Mucosa of rectum (tissue), 2 donors: ENCODE results near the gene TBC1D22A.

Source experiments
- H3K27ac ChIP-seq, 2 donors: one replicate each; pipeline ENCODE4 v1.7.0; 2013; ENCODE audit warnings: inconsistent platforms in 2 of 2, low read depth in 2 of 2, low read length in 2 of 2
- H3K27me3 ChIP-seq, 2 donors: one replicate each; pipeline ENCODE4 v1.7.0; 2013; ENCODE audit warnings: low read length in 2 of 2; ENCODE audit not compliant: control insufficient read depth in 2 of 2, insufficient read depth in 2 of 2
- H3K36me3 ChIP-seq, 2 donors: one replicate each; pipeline ENCODE4 v1.7.0; 2013; ENCODE audit warnings: low read length in 2 of 2; ENCODE audit not compliant: control insufficient read depth in 2 of 2, insufficient read depth in 2 of 2
- H3K4me1 ChIP-seq, 2 donors: one replicate each; pipeline ENCODE4 v1.7.0; 2013; ENCODE audit warnings: low read length in 2 of 2, mild to moderate bottlenecking in 1 of 2; ENCODE audit not compliant: control insufficient read depth in 2 of 2, insufficient read depth in 2 of 2
- H3K4me3 ChIP-seq, 2 donors: one replicate each; pipeline ENCODE4 v1.7.0; 2013; ENCODE audit warnings: low read length in 2 of 2
- H3K9ac ChIP-seq, 2 donors: one replicate each; pipeline ENCODE4 v1.7.0; 2013; ENCODE audit warnings: low read length in 2 of 2, low read depth in 1 of 2, mild to moderate bottlenecking in 1 of 2
- H3K9me3 ChIP-seq, 2 donors: one replicate each; pipeline ENCODE4 v1.7.0; 2013; ENCODE audit warnings: low read length in 2 of 2; ENCODE audit not compliant: control insufficient read depth in 2 of 2
- donor health status: healthy.
- donor health status: Normal muscosa, but diverticular disease.

TBC1D22A gene

DNA sequence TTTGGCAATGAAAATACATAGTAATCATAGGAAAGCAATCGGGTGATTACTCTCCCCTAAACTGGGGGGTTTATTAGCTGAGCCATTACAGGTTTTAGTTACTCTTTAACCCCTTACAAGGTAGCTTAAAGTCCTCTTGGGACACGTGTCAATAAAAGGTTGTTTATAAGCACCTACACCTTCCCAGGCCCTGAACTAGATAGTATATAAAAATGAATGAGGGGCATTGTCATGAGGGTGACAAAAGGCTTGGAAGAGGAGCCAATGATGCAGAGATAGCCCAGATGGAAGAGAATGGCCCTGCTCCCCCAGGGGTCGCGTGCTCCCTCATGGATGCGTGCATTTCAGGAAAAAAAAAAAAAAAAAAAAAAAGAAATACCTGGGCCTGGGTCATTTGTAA is 276.9 kb downstream of the TBC1D22A start:
- peaks cover 3 to 12% of the 10 kb centered on the region in 2 donors for H3K4me1 ChIP-seq
- H3K4me3 ChIP-seq, result no peak overlapping the region
- peaks cover 0 to 11% of the 10 kb centered on the region in 2 donors for H3K36me3 ChIP-seq
- no peaks in the 10 kb centered on the region for H3K27me3 ChIP-seq
- H3K9me3 ChIP-seq, result no peaks in the 10 kb centered on the region
- H3K27ac ChIP-seq, result no peak overlapping the region
- no peak overlapping the region for H3K9ac ChIP-seq

DNA sequence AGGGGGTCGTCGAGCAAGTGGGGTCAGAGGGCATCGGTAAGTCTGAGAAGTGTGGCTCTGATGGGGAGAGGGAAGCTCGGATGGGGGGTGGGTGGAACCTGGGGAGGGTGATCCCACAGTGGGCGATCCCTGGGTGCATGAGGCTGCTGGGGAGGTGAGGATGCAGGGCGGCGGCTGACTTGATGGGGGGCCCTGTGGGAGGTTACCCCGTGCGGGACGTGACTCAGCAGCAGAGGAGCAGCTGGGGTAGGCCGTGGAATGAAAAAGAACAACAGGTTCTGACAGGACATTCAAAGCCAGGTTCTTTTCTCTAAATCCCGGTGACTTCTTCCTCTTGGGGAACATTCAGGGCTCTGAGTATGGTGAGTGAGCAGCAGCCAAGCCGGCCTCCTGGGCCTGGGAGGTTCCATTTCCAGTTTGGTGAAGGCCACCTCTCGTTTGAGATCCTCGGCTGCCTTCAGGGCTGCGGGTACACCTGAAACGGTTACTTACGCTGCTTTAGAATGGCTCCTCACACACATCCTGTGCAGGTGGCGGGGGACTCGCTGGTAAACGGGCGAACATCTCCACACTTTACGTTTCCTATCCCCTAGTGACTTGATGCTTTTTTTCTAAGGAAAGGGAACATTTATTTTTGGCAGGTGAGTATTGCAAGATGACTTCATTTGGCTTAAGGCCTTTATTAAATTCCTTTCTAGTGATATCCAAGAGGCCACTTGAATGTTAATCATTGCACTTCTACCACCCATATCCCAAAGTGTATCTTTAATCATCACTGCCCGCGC is 278.2 kb downstream of the TBC1D22A start:
- peaks cover 0 to 6% of the 10 kb centered on the region in 2 donors for H3K36me3 ChIP-seq
- no peak overlapping the region for H3K4me3 ChIP-seq
- H3K27ac ChIP-seq, result no peak overlapping the region
- H3K9ac ChIP-seq, result no peak overlapping the region
- H3K27me3 ChIP-seq, result no peaks in the 10 kb centered on the region
- peaks cover 3 to 17% of the 10 kb centered on the region in 2 donors for H3K4me1 ChIP-seq
- no peaks in the 10 kb centered on the region for H3K9me3 ChIP-seq

DNA sequence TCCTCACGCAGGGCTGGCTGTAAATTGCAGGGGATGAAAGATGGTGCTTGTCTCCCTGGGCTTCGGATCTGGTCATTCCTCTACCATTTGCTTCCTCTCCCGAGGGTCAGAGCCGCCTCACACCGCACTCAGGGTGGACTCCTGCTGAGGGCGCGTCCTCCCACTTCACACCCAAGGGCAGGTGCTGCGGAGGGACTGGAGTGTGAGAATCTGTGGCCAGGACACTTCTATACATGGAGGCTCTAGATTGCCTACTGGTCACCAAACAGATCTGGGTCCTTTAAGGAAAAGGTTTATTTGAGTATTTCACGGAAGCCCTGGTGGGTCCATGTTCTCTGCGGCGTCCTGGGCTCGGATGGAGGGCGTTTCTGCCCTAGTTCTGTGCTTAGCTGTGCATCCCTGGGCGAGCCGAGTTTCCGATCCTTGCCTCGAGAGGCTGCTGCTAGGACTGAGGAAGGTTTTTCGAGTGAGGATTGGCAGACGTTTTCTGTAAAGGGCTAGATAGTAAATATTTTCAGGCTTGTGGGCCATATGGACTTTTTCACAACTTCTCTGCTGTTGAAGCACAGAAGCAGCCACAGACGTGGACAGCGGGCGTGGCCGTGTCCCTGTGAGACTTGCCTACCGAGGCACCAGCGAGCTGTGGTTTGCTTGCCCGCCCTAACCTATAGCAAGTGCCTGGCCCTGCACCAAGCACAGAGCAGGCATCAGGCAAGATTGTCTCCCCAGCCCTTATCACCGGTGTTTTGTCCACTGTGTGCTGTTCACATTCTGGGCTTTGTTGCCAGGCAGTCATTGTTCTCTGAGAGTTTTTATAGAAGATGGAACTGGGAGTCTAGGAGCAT is 279.0 kb downstream of the TBC1D22A start:
- H3K36me3 ChIP-seq, result peaks cover 0 to 6% of the 10 kb centered on the region in 2 donors
- no peak overlapping the region for H3K4me3 ChIP-seq
- H3K27ac ChIP-seq, result no peak overlapping the region
- H3K27me3 ChIP-seq, result no peaks in the 10 kb centered on the region
- H3K4me1 ChIP-seq, result peaks cover 3 to 17% of the 10 kb centered on the region in 2 donors
- H3K9ac ChIP-seq, result no peak overlapping the region
- H3K9me3 ChIP-seq, result no peaks in the 10 kb centered on the region

DNA sequence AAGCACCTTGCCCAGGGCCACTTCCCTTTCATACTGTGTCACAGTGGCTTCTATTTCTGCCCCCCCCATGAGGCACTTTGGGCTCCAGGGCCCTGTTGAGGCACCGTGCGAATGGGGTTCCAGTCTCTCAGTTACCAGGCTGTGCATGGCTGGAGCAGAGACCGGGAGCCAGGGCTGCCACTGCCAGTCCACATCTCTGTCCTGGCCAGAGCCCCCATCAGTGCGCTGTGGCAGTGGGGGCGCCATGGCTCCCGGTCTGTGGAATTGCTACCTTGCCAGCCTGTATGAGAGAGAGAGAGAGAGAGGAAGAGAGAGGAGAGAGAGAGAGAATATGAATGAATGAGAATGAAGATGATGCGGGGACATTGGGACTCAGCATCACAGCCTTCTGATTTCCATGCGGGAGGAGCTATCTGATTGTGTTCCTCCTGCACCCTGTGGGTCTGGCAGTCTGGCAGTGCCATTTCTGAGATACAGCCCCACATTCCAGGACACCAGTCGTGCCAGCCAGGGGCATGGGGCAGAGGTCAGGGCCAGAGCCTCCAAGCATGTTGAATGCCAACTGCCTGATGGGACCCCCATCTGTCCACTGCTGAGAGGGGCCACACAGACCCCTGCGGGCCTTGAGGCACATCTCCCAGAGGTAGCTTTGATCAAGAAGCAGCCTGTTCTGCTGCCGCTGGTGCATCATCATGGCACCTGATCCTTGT is 279.8 kb downstream of the TBC1D22A start:
- H3K9me3 ChIP-seq, result no peaks in the 10 kb centered on the region
- H3K9ac ChIP-seq, result no peak overlapping the region
- H3K4me3 ChIP-seq, result no peak overlapping the region
- no peak overlapping the region for H3K27ac ChIP-seq
- H3K4me1 ChIP-seq, result peaks cover 3 to 17% of the 10 kb centered on the region in 2 donors
- no peaks in the 10 kb centered on the region for H3K27me3 ChIP-seq
- no peaks in the 10 kb centered on the region for H3K36me3 ChIP-seq

DNA sequence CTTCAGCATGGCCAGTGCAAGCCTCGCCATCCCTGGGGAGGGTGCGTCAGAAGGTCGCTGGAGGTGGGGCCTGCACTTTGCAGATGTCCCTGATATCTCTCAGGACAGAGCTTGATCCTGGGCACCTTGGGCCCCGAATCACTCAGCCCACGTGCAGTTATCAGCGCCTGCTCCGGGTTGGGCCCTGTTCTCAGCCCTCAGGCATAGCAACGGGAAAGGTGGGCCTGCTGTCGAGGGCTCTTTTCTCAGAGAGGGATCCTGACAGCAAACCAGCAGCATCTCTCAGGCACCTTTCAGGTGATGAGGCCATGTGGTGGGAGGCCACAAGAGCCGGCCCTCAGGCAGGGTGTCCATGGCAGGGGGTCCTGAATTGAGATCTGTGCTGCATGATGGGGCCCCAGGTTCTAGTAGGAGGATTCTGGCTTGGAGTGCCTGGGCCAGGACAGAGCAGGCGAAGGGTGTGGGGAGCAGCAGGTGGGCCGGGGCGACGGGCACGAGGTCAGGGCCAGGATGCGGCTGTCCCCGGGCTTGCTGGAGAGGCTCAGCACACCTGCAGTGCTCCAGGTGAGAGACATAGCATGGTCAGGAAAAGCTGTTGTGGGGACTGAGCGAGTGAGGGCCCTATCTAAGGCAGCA is 280.5 kb downstream of the TBC1D22A start:
- H3K4me1 ChIP-seq, result peaks cover 3 to 17% of the 10 kb centered on the region in 2 donors
- no peaks in the 10 kb centered on the region for H3K36me3 ChIP-seq
- H3K27ac ChIP-seq, result no peak overlapping the region
- no peaks in the 10 kb centered on the region for H3K27me3 ChIP-seq
- no peaks in the 10 kb centered on the region for H3K9me3 ChIP-seq
- H3K4me3 ChIP-seq, result no peak overlapping the region
- H3K9ac ChIP-seq, result no peak overlapping the region

DNA sequence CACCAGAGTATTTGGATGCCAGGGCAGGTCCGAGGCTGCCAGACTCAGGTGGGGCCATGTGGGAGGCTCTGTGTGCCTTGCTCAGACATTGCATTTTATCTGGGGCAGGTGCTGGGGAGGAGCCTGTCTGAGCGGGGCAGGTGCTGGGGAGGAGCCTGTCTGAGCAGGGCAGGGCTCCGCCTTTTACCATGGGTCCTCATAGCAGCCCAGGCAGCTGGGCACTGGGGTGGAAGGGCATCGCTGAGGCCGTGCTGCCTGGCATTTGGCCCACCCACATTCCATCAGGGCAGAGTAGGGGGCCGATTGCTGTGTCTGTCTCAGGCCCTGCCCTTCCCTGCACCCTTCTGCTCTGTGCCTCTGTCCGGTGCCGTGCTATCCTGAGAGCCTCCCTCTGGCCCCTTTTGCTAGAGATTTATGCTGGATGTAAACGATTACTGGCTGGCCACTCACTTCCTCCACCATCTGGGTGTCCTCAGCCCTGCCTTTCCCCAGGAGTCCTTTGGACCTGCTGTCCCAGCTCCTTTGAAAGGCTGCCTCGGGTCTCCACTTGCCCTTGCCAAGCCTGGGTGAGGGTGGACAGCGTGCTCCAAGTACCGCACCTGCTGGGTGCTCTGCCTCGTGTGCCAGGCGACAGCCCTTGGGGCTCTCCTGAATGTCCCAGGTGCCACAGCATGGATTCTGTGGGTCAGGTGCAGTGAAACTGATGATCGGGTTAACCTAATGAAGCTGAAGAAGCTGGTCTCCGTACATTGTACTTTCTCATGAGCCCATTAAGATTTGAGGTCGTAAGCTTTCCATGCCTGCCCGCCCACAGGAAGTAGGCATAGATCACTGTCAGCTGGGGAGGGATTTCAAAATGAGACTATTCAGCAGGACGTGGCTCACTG is 281.6 kb downstream of the TBC1D22A start:
- Histone ChIP-seq H3K27ac (peak overlapping the region; percentile 12 to 60), H3K4me3 (no peak overlapping the region)

DNA sequence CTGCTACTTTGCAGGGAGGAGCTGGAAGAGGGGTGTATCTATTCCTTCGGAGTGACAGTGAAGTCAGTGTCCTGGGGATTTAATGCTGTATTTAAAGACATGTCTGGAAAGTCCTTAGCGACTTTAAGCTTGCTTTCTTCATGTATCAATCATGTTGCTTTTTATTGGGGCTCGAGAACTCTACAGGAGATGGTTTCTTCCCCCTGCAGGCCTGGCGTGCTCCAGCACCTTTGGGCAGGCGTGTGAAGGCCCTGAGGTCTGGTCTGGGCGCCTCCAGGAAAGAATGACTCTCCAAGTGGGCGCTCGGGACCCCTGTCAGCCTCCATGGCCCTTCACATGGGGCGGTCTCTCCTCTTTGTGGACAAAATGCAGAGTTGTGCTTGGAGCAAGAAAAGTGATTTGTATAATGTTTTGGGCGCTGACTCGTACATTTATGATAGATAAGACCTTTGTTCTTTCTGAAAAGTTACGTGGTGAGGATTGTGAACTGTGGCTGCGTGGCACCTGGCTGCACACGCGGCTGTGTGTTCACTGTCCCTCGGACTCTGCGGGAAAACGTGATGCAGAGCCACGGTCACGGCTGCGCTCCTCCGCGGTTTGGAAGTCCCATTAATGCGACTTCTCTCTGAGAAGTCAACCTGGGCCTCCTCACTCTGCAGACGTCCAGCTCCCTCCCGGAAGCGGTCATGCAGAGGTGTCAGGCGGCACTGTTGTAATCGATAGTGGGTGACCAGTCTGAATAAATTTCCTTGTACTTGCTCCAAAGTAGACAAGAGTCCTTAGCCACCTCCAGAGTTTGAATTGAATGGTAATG is 282.5 kb downstream of the TBC1D22A start:
- Histone ChIP-seq H3K9me3 (no peaks in the 10 kb centered on the region), H3K4me3 (no peak overlapping the region), H3K9ac (peak overlapping the region in 1 of 2 donors; percentile 55), H3K27ac (peak overlapping the region in 1 of 2 donors; percentile 1), H3K4me1 (peaks cover 3 to 25% of the 10 kb centered on the region in 2 donors), H3K27me3 (no peaks in the 10 kb centered on the region), H3K36me3 (no peaks in the 10 kb centered on the region)

More for the DNA sequence above, 281.6 kb downstream of the TBC1D22A start:
- H3K36me3 ChIP-seq, result no peaks in the 10 kb centered on the region
- peaks cover 3 to 25% of the 10 kb centered on the region in 2 donors for H3K4me1 ChIP-seq
- no peaks in the 10 kb centered on the region for H3K9me3 ChIP-seq
- H3K27me3 ChIP-seq, result no peaks in the 10 kb centered on the region
- peak overlapping the region in 1 of 2 donors; percentile 55 for H3K9ac ChIP-seq

DNA sequence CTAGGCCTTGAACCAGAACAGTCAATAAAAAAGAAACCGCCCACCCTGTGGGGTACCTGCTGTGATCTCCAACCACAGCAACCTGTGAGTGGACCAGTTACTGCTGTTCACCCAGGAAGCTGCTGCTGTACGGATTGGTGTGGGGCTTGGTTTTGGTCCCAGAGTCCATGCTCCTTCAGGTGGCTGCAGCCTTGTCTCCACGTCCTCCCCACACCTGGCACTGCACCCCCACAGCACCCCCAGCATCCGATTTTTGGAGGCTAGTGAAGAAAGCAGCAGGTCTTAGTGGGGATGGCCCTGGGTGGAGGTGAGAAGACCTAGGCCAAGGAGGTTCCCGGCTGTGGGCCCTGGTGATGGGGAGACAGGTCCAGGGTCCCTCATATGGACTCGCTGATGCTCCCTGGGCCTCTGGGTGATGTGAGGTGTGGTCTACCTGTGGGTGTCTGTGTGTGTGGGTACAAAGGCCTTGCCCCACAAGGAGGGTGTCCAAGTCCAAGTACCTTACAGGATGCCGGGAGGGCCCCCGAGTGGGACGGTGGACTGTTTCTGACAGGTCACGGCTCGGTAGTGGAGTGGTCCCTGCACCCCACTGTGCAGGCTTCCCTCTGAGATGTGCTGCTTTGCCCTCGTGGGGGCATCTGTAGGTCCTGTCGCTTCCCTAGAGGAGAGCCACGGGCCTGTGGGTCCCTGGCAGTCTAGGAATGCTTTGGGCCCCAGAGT is 283.4 kb downstream of the TBC1D22A start:
- Histone ChIP-seq H3K27me3 (no peaks in the 10 kb centered on the region), H3K9me3 (no peaks in the 10 kb centered on the region), H3K4me3 (no peak overlapping the region), H3K27ac (no peak overlapping the region), H3K9ac (no peak overlapping the region), H3K36me3 (no peaks in the 10 kb centered on the region), H3K4me1 (peaks cover 3 to 25% of the 10 kb centered on the region in 2 donors)
